Testis (tissue), 2 donors: ENCODE measurements around the gene DMBT1.

Experiments
- CTCF ChIP-seq, 3 experiments: fragments of 450-650 bp in 2 of 3; fragments of 200-600 bp in 1 of 3; sonication (generic) in 1 of 3; IDR thresholded peaks; one replicate each; pipeline ENCODE4 v1.5.1; 2016 to 2019; ENCODE audit warnings: antibody characterized with exemption in 3 of 3, mild to moderate bottlenecking in 2 of 3, moderate library complexity in 1 of 3
- POLR2A ChIP-seq: fragments of 450-650 bp; IDR thresholded peaks from one replicate; pipeline ENCODE4 v1.6.1; 2017; ENCODE audit warnings: antibody characterized with exemption, mild to moderate bottlenecking, moderate library complexity

DNA sequence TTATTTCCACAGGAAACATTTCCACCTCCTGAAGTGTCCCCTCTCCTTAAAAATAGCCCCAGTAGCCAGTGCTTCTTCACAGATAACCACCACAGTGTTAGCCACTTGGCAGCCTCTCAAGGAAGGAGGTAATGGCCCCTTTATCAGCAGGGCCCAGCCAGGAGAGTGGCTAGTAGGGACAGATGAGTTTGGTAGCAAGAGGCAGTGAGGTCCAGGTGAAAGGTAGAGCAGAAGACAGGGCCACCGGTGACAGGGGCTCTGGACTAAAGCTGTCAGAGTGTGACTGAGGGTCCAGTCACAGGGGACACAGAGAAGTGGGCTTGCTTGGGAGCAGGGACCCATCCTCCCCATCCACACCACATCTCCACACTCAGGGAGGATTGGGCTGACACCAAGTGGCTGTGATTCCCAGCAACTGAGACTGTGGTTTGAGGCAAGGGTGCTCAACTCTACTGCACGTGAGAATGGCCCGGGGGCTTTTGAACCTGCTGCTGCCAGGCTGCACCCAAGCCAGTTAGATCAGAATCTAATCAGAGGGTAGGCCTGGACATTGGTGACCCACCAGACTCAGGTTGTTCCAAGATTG lies 86.9 kb downstream of the DMBT1 start:
- TF ChIP-seq POLR2A = no peak
- no peak for TF ChIP-seq CTCF (IDR thresholded peaks at IDR 0.05)
